Activated naive CD4-positive, alpha-beta T cell (primary cell): ENCODE data around the gene ADAM12.

Source experiments
- DNase-seq, 4 experiments: peaks; one replicate each; lab custom pipeline; 2025; lab: John Stamatoyannopoulos, UW

Gene ADAM12

GRCh38 chr10:126114884-126115555, 273.3 kb downstream of the ADAM12 start:
- DNase-seq: no peak

- DNase-seq: no peak
Observed at GRCh38 chr10:126111516-126111915, 276.8 kb downstream of the ADAM12 start.

GRCh38 chr10:126110489-126111180, 277.6 kb downstream of the ADAM12 start:
- DNase-seq: no peak

- no peak for DNase-seq
Observed at GRCh38 chr10:126109893-126110292, 278.4 kb downstream of the ADAM12 start.

GRCh38 chr10:126108693-126109092, 279.6 kb downstream of the ADAM12 start:
- DNase-seq: no peak

GRCh38 chr10:126104767-126105166, 283.5 kb downstream of the ADAM12 start:
- no peak for DNase-seq

GRCh38 chr10:126102636-126103035, 285.6 kb downstream of the ADAM12 start:
- DNase-seq: no peak

GRCh38 chr10:126101736-126102135, 286.5 kb downstream of the ADAM12 start:
- no peak for DNase-seq

GRCh38 chr10:126101325-126101724, 287.0 kb downstream of the ADAM12 start:
- no peak for DNase-seq

- no peak for DNase-seq
Observed at GRCh38 chr10:126099366-126099765, 288.9 kb downstream of the ADAM12 start.

- no peak for DNase-seq
Observed at GRCh38 chr10:126098226-126098581, 290.1 kb downstream of the ADAM12 start.

- no peak for DNase-seq
Observed at GRCh38 chr10:126097558-126098225, 290.6 kb downstream of the ADAM12 start.

- DNase-seq: no peak
Observed at GRCh38 chr10:126094537-126094936, 293.7 kb downstream of the ADAM12 start.

GRCh38 chr10:126092366-126093215, 295.7 kb downstream of the ADAM12 start:
- no peak for DNase-seq

- DNase-seq: no peak
Observed at GRCh38 chr10:126090911-126091728, 297.2 kb downstream of the ADAM12 start.

- no peak for DNase-seq
Observed at GRCh38 chr10:126090443-126090842, 297.8 kb downstream of the ADAM12 start.

- DNase-seq: no peak
Observed at GRCh38 chr10:126087796-126088505, 300.3 kb downstream of the ADAM12 start.

GRCh38 chr10:126087153-126087680, 301.1 kb downstream of the ADAM12 start:
- DNase-seq: no peak

- no peak for DNase-seq
Observed at GRCh38 chr10:126085806-126086205, 302.5 kb downstream of the ADAM12 start.

GRCh38 chr10:126084369-126084768, 303.9 kb downstream of the ADAM12 start:
- no peak for DNase-seq
